SK-N-MC (cell line): ENCODE measurements around the gene RGS10.

Source experiments
- EZH2 ChIP-seq: fragments of 200-600 bp; sonication (generic); IDR thresholded peaks from one replicate; pipeline ENCODE4 v1.6.1; 2017; ENCODE audit warnings: antibody characterized with exemption
- FOXP2 ChIP-seq: optimal IDR thresholded peaks from 2 replicates; pipeline ENCODE3; 2011; ENCODE audit warnings: mild to moderate bottlenecking, moderate library complexity; ENCODE audit not compliant: insufficient read depth; ENCODE audit errors: extremely low read length, control extremely low read depth
- POLR2AphosphoS5 ChIP-seq: IDR thresholded peaks from 2 replicates; pipeline ENCODE4 v1.6.1; 2012; ENCODE audit warnings: mild to moderate bottlenecking, low read depth, low read length, borderline replicate concordance

DNA sequence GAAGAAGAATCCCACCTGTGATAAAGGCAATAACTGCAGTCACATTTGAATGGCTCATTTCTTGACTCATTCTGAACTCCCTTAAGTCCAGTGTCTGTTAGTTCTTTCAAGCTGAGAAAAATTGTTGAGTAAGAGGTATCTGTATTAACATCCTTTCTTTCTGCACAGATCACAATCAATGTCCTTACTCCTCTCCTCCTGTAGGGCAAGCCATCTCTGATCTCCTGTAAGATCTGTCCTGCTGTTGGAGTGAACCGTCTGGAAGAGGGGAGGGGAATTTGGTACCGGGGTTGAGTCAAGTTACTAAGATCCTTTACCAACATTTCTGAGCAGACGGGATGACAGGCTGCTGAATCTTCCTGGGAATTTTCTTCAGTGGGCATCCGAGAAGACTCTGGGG is 19.6 kb upstream of the RGS10 start:
- TF ChIP-seq EZH2 (no peak), POLR2AphosphoS5 (no peak), FOXP2 (no peak)
